ENCODE measurements around the gene DGKG.

The DGKG gene

DNA sequence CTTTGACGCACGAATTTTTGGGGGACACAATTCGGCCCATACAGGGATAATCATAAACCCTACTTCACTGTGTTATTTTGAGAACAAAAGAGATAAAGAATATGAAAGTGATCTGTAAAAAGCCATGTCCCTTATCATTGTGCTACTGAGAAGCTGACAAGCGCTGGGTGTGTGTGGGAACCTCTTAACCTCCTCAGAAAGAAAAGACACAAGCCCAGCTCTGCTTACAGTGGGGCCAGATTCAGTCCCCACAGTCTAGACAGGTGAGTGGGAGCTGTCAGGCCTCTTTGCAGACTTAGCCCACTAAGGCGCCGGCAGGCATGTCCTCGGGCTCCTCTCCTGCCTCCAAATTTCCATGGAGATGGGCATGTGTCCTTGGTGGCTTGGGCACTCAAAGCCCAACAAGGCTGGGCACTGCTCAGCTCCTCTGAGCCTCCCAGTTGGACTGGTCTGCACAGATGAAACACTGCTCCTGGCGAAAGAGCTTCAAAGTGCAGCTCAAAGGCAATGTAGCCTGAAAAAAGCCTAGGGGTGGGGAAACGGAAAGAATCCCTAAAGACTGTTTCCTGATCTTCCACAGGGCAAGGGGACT, 188.7 kb downstream of the DGKG start:
- Mint-ChIP-seq H3K27ac (no peak overlapping the region), H3K27me3 (peaks cover 18% of the 10 kb centered on the region), H3K4me3 (no peak overlapping the region), H3K4me1 (no peaks in the 10 kb centered on the region), H3K9me3 (no peaks in the 10 kb centered on the region), H3K36me3 (no peaks in the 10 kb centered on the region)
- no peak for DNase-seq
- CTCF ChIA-PET, result interaction anchor here (0.6 kb wide), 1 partner anchor 148 kb away, joined by 3 read pairs; no protein-coding TSS in a partner anchor

DNA sequence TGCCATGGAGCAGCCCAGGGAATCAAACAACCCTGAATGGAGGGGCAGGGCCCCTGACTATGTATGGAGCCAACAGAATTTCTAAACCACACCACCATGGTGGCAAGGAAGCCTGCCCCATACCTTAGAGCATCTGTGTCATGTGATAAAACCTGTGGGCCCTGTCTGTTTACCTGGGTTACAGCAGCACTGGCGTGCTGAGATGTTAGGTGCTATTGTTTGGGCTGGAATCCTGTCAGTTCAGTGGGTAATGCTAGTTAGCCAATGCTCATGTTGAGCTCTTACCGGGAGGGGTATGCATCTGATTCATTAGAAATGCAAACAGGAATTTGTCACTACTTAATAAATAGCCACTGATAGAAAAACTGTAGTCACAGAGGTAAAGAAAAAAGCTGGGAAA, 189.7 kb downstream of the DGKG start:
- H3K4me1 Mint-ChIP-seq, result no peaks in the 10 kb centered on the region
- peaks cover 23% of the 10 kb centered on the region for H3K27me3 Mint-ChIP-seq
- no peaks in the 10 kb centered on the region for H3K36me3 Mint-ChIP-seq
- no peak overlapping the region for H3K4me3 Mint-ChIP-seq
- H3K9me3 Mint-ChIP-seq, result no peaks in the 10 kb centered on the region
- CTCF ChIA-PET, result no interaction called here
- no peak for DNase-seq
- H3K27ac Mint-ChIP-seq, result no peak overlapping the region

DNA sequence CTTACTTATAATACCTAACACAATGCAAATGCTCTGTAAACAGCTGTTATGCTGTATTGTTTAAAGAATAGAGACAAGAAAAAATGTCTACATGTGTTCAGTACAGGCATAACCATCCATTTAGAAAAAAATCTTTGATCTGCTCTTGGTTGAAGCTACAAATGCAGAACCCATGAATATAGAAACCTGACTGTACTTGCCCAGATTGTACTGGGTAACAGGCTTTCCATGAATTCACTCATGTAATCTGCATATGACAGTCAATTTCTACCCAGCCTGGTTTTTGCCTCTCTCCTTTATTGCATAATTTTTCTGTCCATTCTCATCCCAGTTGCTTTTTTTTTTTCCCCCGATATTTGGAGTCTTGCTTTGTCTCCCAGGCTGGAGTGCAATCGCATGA, 190.5 kb downstream of the DGKG start:
- Mint-ChIP-seq H3K27me3 (peaks cover 25% of the 10 kb centered on the region), H3K36me3 (no peaks in the 10 kb centered on the region), H3K27ac (no peak overlapping the region), H3K9me3 (no peaks in the 10 kb centered on the region), H3K4me3 (no peak overlapping the region), H3K4me1 (no peaks in the 10 kb centered on the region)
- CTCF ChIA-PET, result no interaction called here
- no peak for DNase-seq

DNA sequence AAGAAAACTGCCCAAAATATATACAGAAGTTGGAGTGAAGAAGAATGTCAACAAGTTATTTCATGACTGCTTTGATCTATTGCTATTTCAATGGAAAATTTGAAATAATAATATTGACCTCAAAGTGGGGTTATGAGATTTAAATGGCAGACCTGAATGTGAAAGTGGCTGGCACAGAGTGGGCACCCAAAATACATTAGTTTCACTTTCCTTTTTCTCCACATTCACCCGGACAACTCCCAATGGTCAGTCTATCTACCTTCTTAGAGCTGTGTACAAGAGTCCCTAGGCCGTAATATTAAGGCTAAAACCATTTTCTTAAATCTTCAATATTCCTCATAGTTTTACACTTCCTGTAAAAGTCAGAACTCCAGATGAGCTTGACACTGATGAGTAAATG, 191.5 kb downstream of the DGKG start:
- H3K9me3 Mint-ChIP-seq, result no peaks in the 10 kb centered on the region
- no peak overlapping the region for H3K27ac Mint-ChIP-seq
- H3K4me3 Mint-ChIP-seq, result no peak overlapping the region
- peaks cover 28% of the 10 kb centered on the region for H3K27me3 Mint-ChIP-seq
- H3K4me1 Mint-ChIP-seq, result no peaks in the 10 kb centered on the region
- H3K36me3 Mint-ChIP-seq, result no peaks in the 10 kb centered on the region
- no peak for DNase-seq
- CTCF ChIA-PET, result no interaction called here

DNA sequence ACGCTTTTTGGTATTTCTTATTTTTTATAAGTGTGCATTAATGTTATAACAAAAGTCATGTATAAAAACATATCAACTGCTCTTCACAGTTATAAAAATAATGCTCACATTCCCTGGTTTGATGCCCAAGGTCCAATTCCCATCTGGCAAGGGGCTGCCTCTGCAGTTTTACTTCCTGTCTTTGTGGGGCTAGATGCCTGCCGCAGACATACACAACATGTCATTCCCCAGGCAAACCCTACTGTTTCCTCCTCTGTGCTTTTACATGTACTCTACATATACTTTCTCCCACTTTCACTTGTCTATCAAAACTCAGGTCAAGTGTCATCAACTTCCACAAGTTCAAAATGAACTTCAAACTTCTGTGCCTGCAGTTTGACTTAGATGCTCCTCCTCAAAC, 192.7 kb downstream of the DGKG start:
- peaks cover 22% of the 10 kb centered on the region for H3K27me3 Mint-ChIP-seq
- H3K9me3 Mint-ChIP-seq, result no peaks in the 10 kb centered on the region
- no peak for DNase-seq
- no peaks in the 10 kb centered on the region for H3K36me3 Mint-ChIP-seq
- H3K27ac Mint-ChIP-seq, result no peak overlapping the region
- no peaks in the 10 kb centered on the region for H3K4me1 Mint-ChIP-seq
- CTCF ChIA-PET, result no interaction called here
- H3K4me3 Mint-ChIP-seq, result no peak overlapping the region

DNA sequence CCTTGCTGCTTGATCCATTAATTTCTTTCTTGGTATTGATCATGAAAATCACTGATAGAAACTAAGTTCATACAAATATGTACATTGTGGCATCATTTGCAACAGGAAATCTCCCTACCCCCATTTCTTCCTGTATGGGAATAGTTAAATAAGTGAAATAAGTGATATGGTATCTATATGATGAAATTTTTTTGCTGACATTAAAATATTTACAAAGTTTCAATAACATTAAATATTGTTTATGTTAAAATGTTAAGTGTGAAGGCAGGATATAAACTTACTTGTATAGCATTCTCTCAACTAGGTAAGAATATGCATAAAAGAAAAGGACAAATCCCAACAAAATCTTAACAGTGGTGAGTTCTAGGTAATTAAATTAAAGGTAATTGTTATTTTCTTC, 193.1 kb downstream of the DGKG start:
- CTCF ChIA-PET, result no interaction called here
- Mint-ChIP-seq H3K4me1 (no peaks in the 10 kb centered on the region), H3K27me3 (peaks cover 20% of the 10 kb centered on the region), H3K4me3 (no peak overlapping the region), H3K9me3 (no peaks in the 10 kb centered on the region), H3K27ac (no peak overlapping the region), H3K36me3 (no peaks in the 10 kb centered on the region)
- no peak for DNase-seq

DNA sequence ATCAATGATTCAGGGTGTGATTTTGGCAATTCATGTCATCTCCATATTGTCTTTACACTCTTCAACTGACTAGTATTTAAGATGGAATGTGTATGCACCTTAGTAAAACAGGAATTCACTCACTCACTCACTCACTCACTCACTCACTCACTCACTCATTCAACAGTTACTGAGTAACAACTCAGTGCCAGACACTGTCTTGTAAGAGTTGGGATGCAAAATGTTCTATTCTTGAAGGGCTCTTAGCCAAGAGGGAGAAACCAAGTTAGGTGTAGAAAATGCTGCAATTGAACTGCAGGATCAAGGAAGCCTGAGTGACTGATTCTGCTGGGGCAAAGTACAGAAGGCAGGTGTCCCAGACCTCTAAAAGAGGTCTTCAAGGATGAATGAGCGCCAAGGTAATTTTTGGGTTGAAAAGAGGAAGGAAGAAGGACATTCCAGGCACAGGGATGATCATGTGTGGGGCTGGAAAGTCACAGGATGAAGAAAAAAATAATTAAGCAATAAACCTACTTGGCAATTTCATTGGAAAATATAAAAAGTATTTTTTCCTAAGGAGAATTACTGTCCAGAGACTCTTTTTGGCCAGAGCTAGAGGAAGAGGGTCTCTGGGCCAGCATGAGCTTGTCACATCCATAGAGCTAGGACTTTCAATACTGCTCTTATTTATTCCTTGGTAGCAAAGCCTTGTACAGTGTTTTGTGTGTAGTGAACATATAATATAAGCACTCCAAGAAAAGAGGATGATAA, 194.2 kb downstream of the DGKG start:
- Mint-ChIP-seq H3K36me3 (no peaks in the 10 kb centered on the region), H3K27ac (no peak overlapping the region), H3K4me1 (no peaks in the 10 kb centered on the region), H3K4me3 (no peak overlapping the region), H3K9me3 (no peaks in the 10 kb centered on the region), H3K27me3 (peaks cover 20% of the 10 kb centered on the region)
- DNase-seq, result no peak
- CTCF ChIA-PET, result no interaction called here

DNA sequence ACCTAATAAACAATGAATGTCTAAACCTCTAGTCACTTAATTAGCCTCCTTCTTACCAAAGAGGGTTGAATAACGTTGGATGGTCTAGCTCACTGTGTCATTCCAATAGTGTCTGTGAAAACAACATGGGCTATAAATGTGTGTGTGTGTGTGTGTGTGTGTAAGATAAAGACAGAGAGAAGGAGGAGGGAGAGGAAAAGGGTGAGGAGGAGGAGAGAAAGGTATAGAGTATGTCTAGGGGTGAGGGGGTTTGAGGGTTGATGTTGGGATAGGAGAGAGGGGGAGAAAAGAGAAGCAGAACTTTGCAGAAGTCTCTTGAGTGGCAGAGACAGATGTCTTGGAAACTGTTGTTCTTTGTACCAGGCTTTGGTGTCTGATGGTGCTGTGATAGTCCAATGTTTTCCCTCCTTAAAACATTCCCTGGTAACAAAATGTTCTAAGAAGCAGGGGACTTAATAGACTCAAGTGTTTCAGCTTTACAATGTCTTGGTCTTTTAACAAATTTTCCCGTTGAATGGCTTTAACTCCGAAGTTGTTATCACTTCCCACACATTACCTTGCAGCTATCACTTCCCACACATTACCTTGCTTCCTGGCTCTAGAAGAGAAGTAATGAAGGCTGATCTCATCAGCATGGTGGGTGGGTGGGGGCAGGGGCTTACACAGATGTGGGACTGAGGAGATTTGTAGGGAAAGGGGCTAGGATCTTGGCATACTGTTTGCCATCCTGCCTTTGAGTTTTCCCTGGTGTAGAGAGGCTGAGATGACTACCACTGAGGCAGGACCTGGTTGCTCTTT, 195.3 kb downstream of the DGKG start:
- H3K36me3 Mint-ChIP-seq, result no peaks in the 10 kb centered on the region
- no peaks in the 10 kb centered on the region for H3K9me3 Mint-ChIP-seq
- H3K27me3 Mint-ChIP-seq, result peaks cover 25% of the 10 kb centered on the region
- CTCF ChIA-PET, result no interaction called here
- no peak overlapping the region for H3K27ac Mint-ChIP-seq
- no peak for DNase-seq
- no peak overlapping the region for H3K4me3 Mint-ChIP-seq
- no peaks in the 10 kb centered on the region for H3K4me1 Mint-ChIP-seq

DNA sequence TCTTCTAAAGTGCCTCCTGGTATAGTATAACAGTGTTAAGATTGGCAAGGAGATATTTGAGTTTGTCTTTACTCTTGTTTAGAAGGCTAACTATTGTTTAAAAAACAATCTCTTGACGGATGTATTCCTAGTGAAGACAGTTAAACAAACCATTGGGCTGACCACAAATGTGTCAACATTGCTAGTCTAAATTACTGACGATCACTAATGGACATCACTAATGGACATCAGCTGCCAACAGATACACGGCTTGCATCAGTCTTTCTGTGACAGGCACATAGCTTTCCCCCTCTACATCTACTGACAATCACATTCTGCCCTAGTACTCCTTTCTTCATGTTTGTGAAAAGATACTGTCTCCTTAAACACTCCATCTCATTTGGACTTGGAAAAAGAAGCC, 196.0 kb downstream of the DGKG start:
- H3K4me3 Mint-ChIP-seq, result no peak overlapping the region
- no peaks in the 10 kb centered on the region for H3K36me3 Mint-ChIP-seq
- H3K4me1 Mint-ChIP-seq, result no peaks in the 10 kb centered on the region
- DNase-seq, result no peak
- CTCF ChIA-PET, result no interaction called here
- H3K27me3 Mint-ChIP-seq, result peaks cover 29% of the 10 kb centered on the region
- no peaks in the 10 kb centered on the region for H3K9me3 Mint-ChIP-seq
- no peak overlapping the region for H3K27ac Mint-ChIP-seq

DNA sequence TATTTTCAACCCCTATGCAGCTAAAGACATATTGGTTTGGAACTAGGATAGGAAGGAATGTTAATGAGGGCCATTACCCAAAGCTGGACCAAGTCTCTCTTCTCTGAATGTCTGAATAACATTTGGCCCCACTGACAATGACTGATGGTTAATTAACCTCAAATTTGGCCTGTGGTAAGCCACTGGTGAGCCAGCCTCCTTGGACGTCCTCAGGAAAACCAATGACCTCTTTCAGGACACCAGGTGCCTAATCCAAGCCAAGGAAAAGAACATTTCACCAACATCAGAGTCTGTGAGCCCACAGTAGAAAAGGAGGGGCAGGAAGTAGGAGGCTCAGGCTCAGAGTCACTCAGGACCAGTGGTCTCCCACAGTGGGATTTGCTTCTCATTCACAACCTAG, 196.7 kb downstream of the DGKG start:
- Mint-ChIP-seq H3K27me3 (peaks cover 36% of the 10 kb centered on the region), H3K4me3 (no peak overlapping the region), H3K36me3 (no peaks in the 10 kb centered on the region), H3K4me1 (no peaks in the 10 kb centered on the region), H3K27ac (no peak overlapping the region), H3K9me3 (no peaks in the 10 kb centered on the region)
- DNase-seq, result no peak
- CTCF ChIA-PET, result no interaction called here

DNA sequence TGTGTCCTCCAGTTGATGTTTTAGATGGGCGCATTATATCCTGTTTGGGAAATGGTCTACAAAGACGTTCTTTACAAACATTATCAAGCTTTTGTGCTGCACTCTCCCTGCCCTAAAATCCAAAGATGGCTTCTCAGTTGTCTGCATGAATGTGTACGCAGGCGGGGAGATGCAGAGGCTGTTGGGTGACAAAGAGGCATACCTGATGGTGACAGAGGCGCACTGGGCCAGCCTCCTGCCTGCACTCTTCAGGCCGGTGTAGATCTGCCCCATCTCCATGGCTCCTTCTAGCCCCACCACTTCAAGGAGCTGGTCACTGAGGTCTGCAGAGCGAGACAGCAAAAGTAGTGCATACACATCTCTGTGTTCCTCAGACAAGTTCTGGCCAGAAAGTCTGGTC, 197.3 kb downstream of the DGKG start:
- no peaks in the 10 kb centered on the region for H3K4me1 Mint-ChIP-seq
- CTCF ChIA-PET, result no interaction called here
- no peaks in the 10 kb centered on the region for H3K9me3 Mint-ChIP-seq
- no peak overlapping the region for H3K27ac Mint-ChIP-seq
- H3K36me3 Mint-ChIP-seq, result no peaks in the 10 kb centered on the region
- peaks cover 43% of the 10 kb centered on the region for H3K27me3 Mint-ChIP-seq
- H3K4me3 Mint-ChIP-seq, result no peak overlapping the region
- no peak for DNase-seq

DNA sequence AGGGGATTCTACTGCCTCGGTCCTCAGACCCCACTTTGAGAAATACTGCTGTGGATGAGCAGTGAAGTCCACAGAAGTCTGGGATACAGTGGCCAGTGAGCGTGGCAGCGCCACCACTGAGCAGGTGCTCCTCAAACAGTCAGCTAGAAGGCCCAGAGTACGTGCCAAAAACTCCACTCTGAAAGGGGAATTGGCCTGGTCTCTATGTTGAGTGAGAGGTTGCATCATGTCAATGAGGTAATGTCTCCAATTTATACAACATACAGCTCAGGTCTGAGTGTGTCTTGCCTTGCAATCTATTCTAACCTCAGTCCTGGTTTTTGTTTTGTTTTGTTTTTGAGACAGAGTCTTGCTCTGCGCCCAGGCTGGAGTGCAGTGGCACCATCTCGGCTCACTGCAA, 199.8 kb downstream of the DGKG start:
- H3K9me3 Mint-ChIP-seq, result no peaks in the 10 kb centered on the region
- no peaks in the 10 kb centered on the region for H3K4me1 Mint-ChIP-seq
- H3K36me3 Mint-ChIP-seq, result no peaks in the 10 kb centered on the region
- no peak overlapping the region for H3K27ac Mint-ChIP-seq
- CTCF ChIA-PET, result interaction anchor here (0.6 kb wide), 1 partner anchor 452 kb away, joined by 3 read pairs; no protein-coding TSS in a partner anchor
- no peak overlapping the region for H3K4me3 Mint-ChIP-seq
- H3K27me3 Mint-ChIP-seq, result peaks cover 43% of the 10 kb centered on the region
- no peak for DNase-seq

DNA sequence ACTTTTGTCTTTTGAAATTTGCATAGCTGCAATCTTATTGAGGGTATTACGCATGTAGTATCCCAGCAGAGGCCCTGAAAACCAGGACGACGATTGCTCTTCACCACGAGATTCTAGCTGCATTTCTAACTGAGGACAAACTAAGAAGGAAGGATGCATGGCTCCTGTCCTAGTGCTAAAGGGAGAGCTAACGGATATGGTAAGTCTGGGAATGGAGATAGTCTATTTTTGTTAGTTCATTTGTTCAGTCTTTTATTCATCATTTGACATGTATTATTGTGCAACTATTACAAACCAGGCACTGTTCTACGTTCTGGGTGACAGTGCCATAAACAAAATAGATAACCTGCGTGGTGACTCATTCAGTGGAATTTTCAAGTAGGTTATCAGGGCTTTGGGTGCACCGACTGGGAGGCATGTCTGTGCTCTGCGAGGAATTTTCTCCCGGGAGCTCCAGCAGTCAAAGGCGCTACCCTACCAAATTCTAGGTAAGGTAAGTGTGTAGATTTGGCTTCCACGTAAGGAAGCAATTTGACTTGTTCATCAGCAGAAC, 201.3 kb downstream of the DGKG start:
- CTCF ChIA-PET, result interaction anchor here (0.8 kb wide), 1 partner anchor 52 kb away, joined by 3 read pairs; no protein-coding TSS in a partner anchor
- Mint-ChIP-seq H3K36me3 (no peaks in the 10 kb centered on the region), H3K27ac (no peak overlapping the region), H3K4me1 (no peaks in the 10 kb centered on the region), H3K27me3 (peaks cover 38% of the 10 kb centered on the region), H3K4me3 (no peak overlapping the region), H3K9me3 (no peaks in the 10 kb centered on the region)
- no peak for DNase-seq

DNA sequence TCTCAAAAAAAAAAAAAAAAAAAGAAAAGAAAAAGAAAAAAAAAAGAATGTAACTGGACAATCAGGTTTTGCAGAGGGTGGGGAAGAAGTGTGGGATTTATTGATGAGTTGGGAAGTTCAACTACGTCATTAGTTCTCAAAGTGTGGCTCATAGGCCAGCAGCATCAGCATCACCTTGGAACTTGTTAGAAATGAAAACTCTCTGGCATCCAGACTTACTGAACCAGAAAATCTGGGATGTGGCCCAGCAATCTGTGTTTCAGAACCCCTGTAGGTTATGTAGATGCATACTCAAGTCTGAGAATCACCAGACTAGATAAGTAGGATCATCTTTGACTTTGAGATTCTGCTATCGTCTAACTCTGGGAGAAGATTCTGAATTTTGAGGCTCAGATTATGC, 207.4 kb downstream of the DGKG start:
- H3K27ac Mint-ChIP-seq, result no peak overlapping the region

More for the DNA sequence above, 207.4 kb downstream of the DGKG start:
- no peak for DNase-seq
- no peaks in the 10 kb centered on the region for H3K36me3 Mint-ChIP-seq
- H3K9me3 Mint-ChIP-seq, result no peaks in the 10 kb centered on the region
- CTCF ChIA-PET, result no interaction called here
- H3K4me1 Mint-ChIP-seq, result peaks cover 19% of the 10 kb centered on the region
- no peak overlapping the region for H3K4me3 Mint-ChIP-seq
- H3K27me3 Mint-ChIP-seq, result peaks cover 54% of the 10 kb centered on the region

Data from activated naive CD4-positive, alpha-beta T cell treated with anti-CD3 and anti-CD28 coated beads, Interleukin-2, amount 10 ng/mL, durations not matched to agents 7 days and 5 days (primary cell).